Umbilical cord (tissue), 2 donors: ENCODE results near the gene RAPGEF5. TPM values are rescaled to one million over a fixed set of nuclear protein-coding genes. Genes with fewer than 3 reads are reported as not detected.
A peak's percentile ranks its signal among the peaks of the same experiment; 100 is the strongest.

ENCODE experiments used
- DNase-seq: peaks from one replicate; pipeline ENCODE4 v3.0.0-alpha.2; 2015; ENCODE audit warnings: low spot score
- total RNA-seq: library from RNA; depleted of rRNA; stranded (reverse); fragments of >200 nt; gene quantifications from one replicate; pipeline ENCODE4 v1.2.3, GENCODE V29; 2014; ENCODE audit warnings: low replicate concordance; ENCODE audit not compliant: insufficient read depth

RAPGEF5 gene
- total RNA-seq, 1 donor from 2014 or later, result 131 TPM

- no peak for DNase-seq
Observed at GRCh38 chr7:22316914-22317313, 40.0 kb downstream of the RAPGEF5 start.

DNA sequence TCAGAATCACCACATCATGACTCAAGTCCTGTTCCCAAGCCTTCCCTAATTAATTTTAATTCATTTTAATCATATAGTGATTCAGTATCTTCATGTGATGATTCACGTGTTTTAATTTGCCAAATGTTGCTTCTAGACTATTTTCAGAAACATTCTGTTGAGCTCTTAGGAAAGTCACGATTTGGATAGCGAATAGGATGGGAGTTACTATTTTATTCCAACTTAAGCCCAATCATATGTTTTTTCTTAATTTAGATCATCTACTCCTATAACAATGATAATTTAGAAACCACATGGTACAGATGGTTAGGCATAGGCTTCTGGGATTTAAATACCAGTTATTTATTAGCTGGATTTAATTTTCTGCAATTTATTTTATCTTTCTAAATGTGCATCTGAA, 49.1 kb downstream of the RAPGEF5 start:
- no peak for DNase-seq

DNA sequence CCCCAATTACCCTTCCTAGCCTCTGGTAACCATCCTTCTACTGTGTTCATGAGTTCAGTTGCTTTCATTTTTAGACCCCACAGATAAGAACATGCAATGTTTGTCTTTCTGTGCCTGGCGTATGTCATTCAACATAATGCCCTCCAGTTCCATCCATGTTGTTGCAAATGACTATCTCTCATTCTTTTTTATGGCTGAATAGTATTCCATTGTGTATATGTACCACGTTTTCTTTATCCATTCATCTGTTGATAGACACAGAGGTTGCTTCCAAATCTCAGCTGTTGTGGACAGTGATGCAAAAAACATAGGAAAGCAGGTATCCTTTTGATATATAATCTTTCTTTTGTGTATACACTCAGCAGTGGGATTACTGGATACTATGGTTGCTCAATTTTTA, 51.2 kb downstream of the RAPGEF5 start:
- no peak for DNase-seq

DNA sequence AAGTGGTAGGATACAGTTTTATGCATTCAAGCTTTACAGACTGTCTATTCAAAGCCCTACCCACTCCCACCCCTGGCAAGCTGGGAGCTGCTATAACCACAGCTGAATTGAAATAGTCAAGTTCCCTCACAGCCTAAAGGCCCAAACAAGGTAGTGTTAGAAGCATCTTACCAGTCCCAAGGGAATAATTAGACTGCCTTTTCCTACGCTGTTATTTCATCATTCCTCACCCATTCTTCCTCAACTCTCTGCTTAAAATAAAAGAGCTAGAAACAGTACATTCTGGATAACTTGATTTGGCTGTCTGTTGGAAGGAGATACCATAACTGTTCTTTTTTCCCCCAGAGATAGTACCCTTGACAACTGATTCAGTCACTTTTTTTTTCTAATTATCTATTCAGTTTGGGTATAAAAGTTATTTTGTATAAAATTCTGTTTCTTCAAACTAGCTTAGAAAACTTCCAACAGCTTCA, 54.0 kb downstream of the RAPGEF5 start:
- peak; percentile 43 for DNase-seq

DNA sequence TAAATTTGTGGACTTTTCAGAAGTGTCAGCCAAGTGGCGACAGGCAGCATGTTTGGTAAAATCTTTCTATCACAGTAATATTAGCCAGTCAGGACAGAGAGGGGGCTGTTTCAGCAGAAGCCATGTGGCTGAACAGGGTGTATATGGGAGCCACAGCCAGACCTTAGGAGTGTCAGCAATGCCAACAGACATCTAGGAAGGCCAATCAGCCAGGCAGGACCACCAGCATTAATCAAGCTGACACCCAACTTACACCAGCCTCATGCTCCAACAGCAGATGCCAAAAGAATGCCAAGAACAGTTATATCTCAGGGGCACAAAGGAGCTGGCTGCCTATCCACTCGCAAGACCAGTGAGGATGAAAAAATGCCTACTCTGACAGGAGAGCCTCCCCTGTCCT, 54.8 kb downstream of the RAPGEF5 start:
- no peak for DNase-seq

DNA sequence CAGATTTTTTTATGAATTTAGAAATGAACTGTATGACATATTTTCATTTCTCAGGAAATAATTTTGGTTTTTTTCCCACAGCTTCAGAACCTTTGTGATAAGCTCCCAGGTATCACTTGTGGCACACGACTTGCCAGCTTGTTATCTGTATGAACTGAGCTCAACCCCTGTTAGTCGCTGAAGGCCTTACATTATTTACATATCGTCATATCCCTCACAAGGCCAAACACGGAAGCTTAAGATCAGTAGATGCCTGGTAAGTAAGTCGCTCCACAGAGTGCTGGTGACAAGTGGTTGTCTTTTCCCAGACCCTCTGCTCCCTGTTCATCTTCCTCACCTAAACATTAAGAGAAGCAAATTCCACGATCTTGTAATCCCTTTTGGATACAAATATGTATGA, 55.2 kb downstream of the RAPGEF5 start:
- DNase-seq, result no peak

DNA sequence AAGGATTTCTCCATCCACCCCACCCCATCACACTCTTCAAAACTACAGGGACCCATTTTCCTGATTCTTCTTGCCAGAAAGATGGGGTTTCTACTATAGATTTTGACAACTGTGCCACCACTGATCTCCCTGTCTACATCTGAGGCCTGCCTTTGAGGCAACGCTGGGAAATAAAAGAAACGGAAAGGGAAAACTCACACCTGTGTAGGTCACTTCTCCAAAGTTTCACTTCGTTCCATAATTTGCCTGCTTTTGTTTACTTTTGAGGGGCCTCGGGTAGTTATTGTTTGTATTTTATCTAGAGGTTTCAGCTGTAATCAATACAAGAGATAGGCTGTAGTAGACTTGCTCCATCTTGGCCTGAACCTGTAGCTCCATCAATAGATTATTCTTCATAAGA, 56.1 kb downstream of the RAPGEF5 start:
- DNase-seq, result no peak

- DNase-seq, result no peak
Observed at GRCh38 chr7:22296916-22297315, 60.0 kb downstream of the RAPGEF5 start.

GRCh38 chr7:22296265-22296566, 60.7 kb downstream of the RAPGEF5 start:
- DNase-seq, result no peak

DNA sequence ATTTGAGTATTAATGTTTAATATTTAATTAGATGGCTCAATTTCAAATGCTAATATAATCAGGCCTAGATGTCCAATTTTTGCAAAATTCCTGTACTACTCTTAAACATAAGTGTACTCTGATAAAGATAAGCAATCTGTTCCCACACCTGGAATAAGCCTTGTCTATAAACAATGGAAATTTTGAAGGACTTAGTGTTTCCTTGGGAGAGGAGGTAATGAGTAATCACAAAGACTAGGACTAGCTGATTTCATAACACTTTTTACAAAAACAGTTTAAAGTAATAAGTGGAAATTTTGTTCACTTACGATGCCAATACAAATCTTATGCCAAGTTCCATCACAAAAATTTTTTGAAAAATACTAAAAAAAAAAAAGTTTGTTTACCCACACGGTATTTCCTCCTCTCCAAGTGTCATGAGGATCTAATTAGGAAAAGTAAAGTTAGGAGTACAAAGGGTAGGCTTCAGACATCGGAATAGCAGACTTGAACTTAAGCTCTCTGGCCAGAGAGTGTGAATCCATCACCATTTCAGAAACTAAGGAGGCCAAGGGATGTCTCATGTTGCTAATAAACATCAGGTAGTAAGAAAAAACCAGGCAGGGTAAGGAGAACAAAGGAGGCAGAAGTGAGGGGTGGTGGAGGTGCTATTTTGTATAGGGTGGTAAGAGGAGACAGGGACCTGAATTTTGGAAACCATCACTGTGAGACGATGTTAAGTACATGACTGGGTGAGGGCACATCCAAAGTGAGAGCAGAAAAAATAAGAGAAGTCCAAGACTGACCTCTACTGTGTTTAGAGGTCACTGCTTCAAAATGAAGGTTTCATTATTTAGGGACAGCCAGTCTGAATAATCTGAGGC, 61.3 kb downstream of the RAPGEF5 start:
- DNase-seq, result no peak

- DNase-seq, result no peak
Observed at GRCh38 chr7:22292531-22292930, 64.4 kb downstream of the RAPGEF5 start.

GRCh38 chr7:22291977-22292376, 65.0 kb downstream of the RAPGEF5 start:
- peak; percentile 11 for DNase-seq

DNA sequence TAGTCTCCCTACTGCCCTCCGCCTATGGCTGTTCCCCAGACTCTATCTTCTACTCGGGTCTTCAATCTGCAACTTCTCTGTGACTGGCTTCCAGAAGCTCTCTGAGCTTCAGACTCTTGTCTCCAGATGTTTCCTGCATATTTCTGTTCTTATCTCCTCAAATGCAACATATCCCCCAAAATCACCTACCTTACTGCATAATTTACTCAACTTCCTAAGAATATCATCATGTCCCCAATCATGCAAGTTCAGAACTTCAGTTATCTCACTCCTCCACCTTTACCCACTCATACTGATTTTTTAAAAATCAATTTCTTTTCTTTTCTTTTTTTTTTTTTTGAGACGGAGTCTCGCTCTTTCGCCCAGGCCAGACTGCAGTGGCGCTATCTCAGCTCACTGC, 68.8 kb downstream of the RAPGEF5 start:
- DNase-seq, result no peak

DNA sequence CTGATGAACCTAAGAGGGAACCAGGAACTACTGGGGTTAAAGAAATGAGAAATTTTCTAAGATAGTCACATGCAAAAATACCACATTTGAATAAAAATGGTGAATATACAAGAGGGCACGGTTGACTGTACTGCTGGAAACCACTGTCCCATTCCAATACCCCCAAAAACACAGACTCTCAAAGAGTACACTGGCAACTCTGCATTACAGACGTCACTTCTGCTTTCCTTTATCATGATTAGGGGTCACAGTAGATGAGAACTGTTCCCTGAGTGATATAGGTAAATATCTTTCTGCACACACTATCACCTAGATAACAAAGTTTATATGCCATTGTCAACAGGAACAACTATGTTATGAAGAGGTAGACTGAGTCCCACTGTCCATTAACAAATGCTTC, 69.5 kb downstream of the RAPGEF5 start:
- DNase-seq, result no peak

- DNase-seq, result no peak
Observed at GRCh38 chr7:22286436-22286835, 70.5 kb downstream of the RAPGEF5 start.

GRCh38 chr7:22281481-22281880, 75.5 kb downstream of the RAPGEF5 start:
- DNase-seq, result no peak

GRCh38 chr7:22280031-22280430, 76.9 kb downstream of the RAPGEF5 start:
- no peak for DNase-seq

GRCh38 chr7:22278660-22279059, 78.3 kb downstream of the RAPGEF5 start:
- DNase-seq, result no peak

DNA sequence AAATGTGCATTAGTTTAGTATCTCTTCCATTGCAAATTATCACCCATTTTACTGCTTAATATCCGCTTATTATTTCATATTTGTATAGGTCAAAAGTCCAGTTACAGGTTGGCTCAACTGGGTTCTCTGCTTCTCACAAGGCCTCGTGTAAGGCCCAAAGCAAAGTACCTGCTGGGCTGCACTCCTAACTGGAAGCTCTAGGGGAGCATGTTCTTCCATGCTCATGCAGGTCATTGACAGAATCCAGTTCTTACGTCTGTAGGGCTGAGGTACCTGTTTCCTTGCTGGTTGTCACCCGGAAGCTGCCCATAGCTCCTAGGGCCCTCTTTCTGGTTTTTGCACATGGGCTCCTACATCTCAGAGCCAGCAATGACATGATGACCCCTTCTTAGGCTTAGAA, 79.6 kb downstream of the RAPGEF5 start:
- no peak for DNase-seq

DNA sequence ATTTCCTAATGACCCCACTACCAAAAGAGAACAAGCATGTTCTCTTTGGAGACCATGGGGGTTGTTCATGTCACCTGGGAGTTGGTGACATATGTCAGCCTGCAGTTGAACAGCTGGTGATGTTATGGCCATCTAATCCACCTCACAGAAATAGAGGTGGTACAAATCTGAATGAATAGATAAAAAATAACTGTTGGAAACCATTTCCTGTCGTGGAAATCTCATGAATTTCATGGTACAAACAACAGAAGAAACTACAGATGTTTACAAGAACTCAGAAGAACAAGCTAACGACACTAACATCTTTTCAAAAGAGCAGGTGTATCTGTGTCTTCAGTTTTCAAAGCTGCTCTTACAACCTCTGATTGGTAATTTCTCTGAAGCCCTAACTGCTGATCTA, 81.3 kb downstream of the RAPGEF5 start:
- no peak for DNase-seq

GRCh38 chr7:22271311-22271710, 85.6 kb downstream of the RAPGEF5 start:
- DNase-seq, result no peak

DNA sequence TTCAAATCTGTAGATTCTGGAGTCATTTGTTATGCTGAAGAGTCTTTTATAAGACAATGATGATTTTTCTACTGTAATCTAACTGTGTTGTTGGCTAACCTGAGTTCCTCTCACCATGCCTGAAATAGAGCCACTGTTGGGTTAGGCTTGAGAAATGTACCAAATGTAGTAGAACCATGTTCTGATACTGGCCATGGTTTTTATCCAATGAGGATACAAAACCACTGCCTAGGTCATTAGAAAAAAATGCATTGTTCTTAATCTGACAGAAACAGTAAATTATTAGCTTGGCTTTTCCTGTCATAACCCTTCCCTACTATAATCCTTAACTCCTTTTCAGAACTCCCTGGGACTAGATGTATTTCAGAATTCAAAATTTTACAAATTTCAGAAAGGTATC, 86.6 kb downstream of the RAPGEF5 start:
- DNase-seq, result no peak

- no peak for DNase-seq
Observed at GRCh38 chr7:22269963-22270362, 87.0 kb downstream of the RAPGEF5 start.

DNA sequence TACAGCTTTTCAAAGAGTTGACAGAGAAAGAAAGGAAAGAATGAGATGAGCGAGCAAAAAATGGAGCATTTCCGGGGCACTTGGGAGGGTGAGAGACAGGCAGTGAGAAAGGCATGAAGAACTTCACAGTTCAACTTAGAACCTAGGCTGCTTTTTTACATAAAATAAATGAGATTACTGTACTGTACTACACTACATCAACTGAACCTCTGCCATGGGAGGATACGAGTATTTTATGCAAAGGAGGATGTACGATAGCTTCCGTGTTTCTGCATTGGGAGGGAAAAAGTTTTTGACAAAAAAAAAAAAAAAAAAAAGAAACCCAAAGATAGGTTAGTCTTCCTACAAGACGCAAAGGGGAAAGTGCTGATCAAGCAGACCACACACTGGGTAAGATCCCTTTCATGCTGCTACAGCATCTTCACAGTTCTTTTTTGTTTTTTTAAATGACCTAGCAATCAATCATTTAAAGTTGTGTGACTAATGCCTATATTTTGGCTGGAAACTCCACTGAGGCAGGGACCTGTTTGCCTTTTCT, 88.0 kb downstream of the RAPGEF5 start:
- no peak for DNase-seq
